ENCODE data around the gene CIPC. TPM values are rescaled to one million over a fixed set of nuclear protein-coding genes. Genes with fewer than 3 reads are reported as not detected.

CIPC gene
- total and polyA plus RNA-seq, 9 of the 15 experiments (the other 6 are each of a cell fraction or from before 2014, with no cell fraction given), result 5.0 to 16.9 (median 10.7) TPM

DNA sequence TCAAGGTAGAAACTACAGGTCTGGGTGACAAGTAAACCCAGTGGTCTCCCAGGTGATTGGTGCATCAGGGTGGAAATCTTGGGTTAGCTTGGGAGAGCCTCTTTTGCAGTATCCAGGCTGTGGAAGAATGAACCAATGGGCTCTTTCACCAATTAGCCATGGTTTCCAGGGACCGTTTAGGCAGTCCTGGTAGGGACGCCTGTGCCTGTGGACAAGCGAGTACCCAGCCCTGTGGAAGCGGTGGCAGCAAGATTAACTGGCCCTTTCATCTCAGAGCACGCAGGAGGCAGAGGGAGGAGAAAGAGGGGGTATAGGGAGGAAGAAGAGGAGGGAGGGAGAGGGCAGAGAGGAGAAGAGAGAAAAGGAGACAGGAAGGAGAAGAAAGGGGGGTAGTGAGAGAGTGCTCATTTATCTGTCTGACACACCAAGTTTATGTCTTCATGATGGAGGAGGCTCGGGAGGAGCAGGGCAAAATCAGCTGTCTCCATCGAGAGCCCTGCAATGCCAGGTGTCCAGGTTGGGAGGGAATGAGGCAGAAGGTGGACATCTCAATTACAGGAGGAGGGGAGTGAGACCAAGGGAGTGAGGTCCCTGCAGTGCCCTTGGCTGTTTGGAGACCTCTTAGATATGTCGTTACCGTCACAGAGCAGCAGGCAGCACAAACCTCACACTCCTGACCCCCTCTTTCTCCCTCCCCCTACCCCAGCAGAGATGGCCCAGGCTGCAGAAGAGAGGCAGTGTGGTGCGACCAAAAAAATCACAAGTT is 48.1 kb downstream of the CIPC start:
- no peak overlapping the region for H3K9ac ChIP-seq (ENCODE audit: insufficient read depth in 1 of 2, low read depth in 2 of 2, low read length in 2 of 2)
- H3K9me1 ChIP-seq (ENCODE audit: control insufficient read depth, insufficient read depth, low read length), result no peaks in the 10 kb centered on the region
- ChIA-PET CTCF (ENCODE audit: low intra/inter-chr PET ratio) (no interaction called here), POLR2A (interaction anchor here (0.6 to 0.8 kb wide), 3 partner anchors 274 to 378 kb away, joined by 3 to 5 read pairs (median 4); no protein-coding TSS in a partner anchor)
- intact Hi-C loops (cut with micrococcal nuclease), result no loop called here
- no peak overlapping the region for H3K27ac ChIP-seq (ENCODE audit: extremely low read depth, low read depth, low read length)
- no TSS peak for BruUV-seq (replicated peaks)
- in situ Hi-C loops (cut with MboI), result no loop called here
- H3K4me3 ChIP-seq, result no peak overlapping the region
- no peaks in the 10 kb centered on the region for H3K79me2 ChIP-seq (ENCODE audit: control insufficient read depth, insufficient read depth, low read length)
- TF ChIP-seq ZNF24 (IDR thresholded peaks at IDR 0.05), result no peak
- TF ChIP-seq FOXM1 (IDR thresholded peaks at IDR 0.05; ENCODE audit: low read depth), result no peak
- no peak for TF ChIP-seq FOXM1 (CRISPR knock-in tag; IDR thresholded peaks at IDR 0.05; ENCODE audit: low read depth)
- no peak for TF ChIP-seq NFE2L1 (tag; IDR thresholded peaks at IDR 0.05; ENCODE audit: borderline replicate concordance, low read depth)
- no peak for TF ChIP-seq ZNF184 (CRISPR knock-in tag; IDR thresholded peaks at IDR 0.05)
- peaks cover 0 to 6% of the 10 kb centered on the region in 2 experiments; a peak in 2 of 5 replicates for H3K4me1 ChIP-seq (replicated peaks in 1 of 2; ENCODE audit: control insufficient read depth in 2 of 2, insufficient read depth in 2 of 2, low read length in 2 of 2)
- 1% methylated on average over 10 of the region's 10 CpGs for WGBS (ENCODE audit: insufficient coverage, low coverage, missing lambda C conversion rate)
- no peaks in the 10 kb centered on the region for H3K36me3 ChIP-seq (ENCODE audit: control insufficient read depth, insufficient read depth, low read length)
- DNase-seq (ENCODE audit: extremely low read depth in 1 of 4, low spot score in 3 of 4) (no peak), FAIRE-seq (no peak), ATAC-seq (no peak)
- peaks cover 12 to 32% of the 10 kb centered on the region in 2 experiments for H3K27me3 ChIP-seq (ENCODE audit: control insufficient read depth in 2 of 2, insufficient read depth in 2 of 2, low read length in 2 of 2)
- no peaks in the 10 kb centered on the region for H3K9me3 ChIP-seq (replicated peaks; ENCODE audit: control insufficient read depth, insufficient read depth, low read depth, low read length)
- H4K20me1 ChIP-seq (replicated peaks; ENCODE audit: control insufficient read depth, insufficient read depth, low read length), result no peaks in the 10 kb centered on the region; the same call in 1 of the 2 replicates
- no peak overlapping the region for H2AFZ ChIP-seq (ENCODE audit: low read depth, low read length)
- no peak overlapping the region for H3K4me2 ChIP-seq (ENCODE audit: insufficient read depth, low read length)
